AG10803 (cell line): Measurements from ENCODE around the gene GPBP1L1.
A peak's percentile ranks its signal among the peaks of the same experiment; 100 is the strongest.
"Not testable (repeated sequence)": the region's sequence is repeated elsewhere in the genome, so short reads cannot be mapped to it uniquely, and the experiment has no call there.

Experiments used
- DNase-seq: peaks from one replicate; pipeline ENCODE4 v3.0.0; 2010; ENCODE audit warnings: low read depth
- H3K4me3 ChIP-seq: 2 replicates; pipeline ENCODE4 v1.5.1; 2011; ENCODE audit warnings: mild to moderate bottlenecking, low read length, control low read depth
- CTCF ChIP-seq: conservative IDR thresholded peaks from 2 replicates; pipeline ENCODE4 v1.5.1; 2011; ENCODE audit warnings: mild to moderate bottlenecking, low read length, control low read depth, inconsistent platforms

GPBP1L1 gene

GRCh38 chr1:45686288-45687013, at the start of gene GPBP1L1:
TSS of gene GPBP1L1 (minus strand) at chr1:45686533. CDS start at chr1:45659087, 27,446 bp downstream.
- H3K4me3 ChIP-seq: peak within 1 kb of the TSS; percentile 98
- DNase-seq: peak; percentile 97
- TF ChIP-seq CTCF: no peak

GRCh38 chr1:45730780-45731319, 44.5 kb upstream of the GPBP1L1 start:
- TF ChIP-seq CTCF: no peak
- DNase-seq: no peak
- H3K4me3 ChIP-seq: no peak overlapping the region

DNA sequence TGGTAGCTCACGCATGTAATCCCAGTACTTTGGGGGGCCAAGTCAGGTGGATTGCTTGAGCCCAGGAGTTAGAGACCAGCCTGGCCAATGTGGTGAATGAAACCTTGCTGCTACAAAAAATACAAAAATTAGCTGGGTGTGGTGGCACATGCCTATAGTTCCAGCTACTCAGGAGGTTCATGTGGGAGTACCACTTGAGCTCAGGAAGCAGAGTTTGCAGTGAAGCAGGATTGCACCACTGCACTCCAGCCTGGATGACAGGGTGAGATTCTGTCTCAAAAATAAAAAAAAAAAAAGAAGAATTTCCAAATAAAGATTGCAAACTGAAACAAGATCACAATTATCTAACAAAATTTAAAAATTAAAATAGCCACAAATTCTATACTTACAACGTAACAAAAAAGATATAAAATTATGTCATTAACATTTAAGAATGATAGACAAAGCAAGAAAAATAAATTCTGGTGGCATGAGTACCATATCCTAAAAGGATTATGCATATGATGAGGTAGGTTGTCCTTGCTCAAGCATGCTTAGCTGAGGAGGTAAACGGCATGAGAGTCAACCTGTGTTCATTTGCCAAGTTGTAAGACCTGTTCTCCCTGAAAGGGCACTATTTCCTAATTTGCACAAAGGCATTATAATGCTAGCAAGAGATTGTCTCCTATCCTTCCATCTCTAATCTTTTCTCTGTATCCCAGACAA, 43.9 kb upstream of the GPBP1L1 start:
- H3K4me3 ChIP-seq: no peak overlapping the region
- DNase-seq: no peak
- no peak for TF ChIP-seq CTCF

GRCh38 chr1:45726007-45726406, 39.7 kb upstream of the GPBP1L1 start:
- not testable (repeated sequence) for DNase-seq, H3K4me3 ChIP-seq

DNA sequence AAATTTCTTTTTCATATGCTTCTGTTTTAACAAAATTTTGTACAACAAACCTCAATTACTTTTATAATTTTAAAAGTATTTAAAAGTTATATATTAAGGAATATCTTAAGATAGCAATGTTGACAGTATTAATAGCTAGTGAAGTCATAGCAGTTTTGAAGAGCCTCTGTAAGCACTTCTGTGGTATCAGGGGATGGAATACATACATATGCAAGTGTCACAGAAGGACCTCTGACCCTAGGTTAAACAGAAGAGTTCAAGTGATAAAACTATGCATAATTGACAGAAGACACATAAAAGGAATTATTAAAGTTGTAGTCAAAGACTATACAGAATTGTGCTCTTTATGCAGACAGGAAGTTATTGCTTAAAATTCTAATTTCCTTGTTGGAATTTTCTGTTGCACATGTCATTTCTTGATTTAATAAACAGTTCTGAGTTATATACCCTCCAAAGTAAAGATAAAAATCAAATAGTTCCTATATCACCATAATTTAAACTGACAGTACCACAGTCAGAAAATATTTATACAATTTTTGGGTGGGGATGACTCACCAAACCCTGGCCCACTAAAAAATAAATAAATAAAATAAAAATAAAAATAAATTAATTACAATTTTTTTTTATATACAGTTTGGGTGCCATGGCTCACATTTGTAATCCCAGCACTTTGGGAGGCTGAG, 37.1 kb upstream of the GPBP1L1 start:
- no peak for TF ChIP-seq CTCF
- no peak for DNase-seq
- H3K4me3 ChIP-seq: no peak overlapping the region

- peak; percentile 55 for DNase-seq
- no peak overlapping the region for H3K4me3 ChIP-seq
- TF ChIP-seq CTCF: no peak
Observed at GRCh38 chr1:45722809-45723208, 36.5 kb upstream of the GPBP1L1 start.

GRCh38 chr1:45721207-45721606, 34.9 kb upstream of the GPBP1L1 start:
- no peak overlapping the region for H3K4me3 ChIP-seq
- TF ChIP-seq CTCF: no peak

More at GRCh38 chr1:45721207-45721606, 34.9 kb upstream of the GPBP1L1 start:
- peak; percentile 87 for DNase-seq
